Natural killer cell (primary cell): ENCODE measurements around the gene GPR61. TPM values are rescaled to one million over a fixed set of nuclear protein-coding genes. Genes with fewer than 3 reads are reported as not detected.

ENCODE experiments used
- ATAC-seq, 3 donors: fragments of 150-1000 bp in 2 of 3; fragments of 200-7000 bp in 1 of 3; cut with Tn5 transposase; 1 replicate in 1 of 3; 2 replicates in 2 of 3; pipeline ENCODE4 v1.10.0; 2021; ENCODE audit warnings: mild to moderate bottlenecking in 2 of 3, moderate library complexity in 2 of 3
- DNase-seq, 2 donors: peaks; one replicate each; pipeline versions ENCODE4 v3.0.0 to v3.0.0-alpha.2; 2013 to 2021; ENCODE audit warnings: mixed read lengths in 1 of 2
- H3K27ac ChIP-seq: one replicate; pipeline ENCODE4 v1.5.1; 2013; ENCODE audit warnings: mild to moderate bottlenecking, low read length
- H3K27me3 ChIP-seq: one replicate; pipeline ENCODE4 v1.6.1; 2013; ENCODE audit warnings: low read length; ENCODE audit not compliant: control insufficient read depth, insufficient read depth
- H3K36me3 ChIP-seq: one replicate; pipeline ENCODE4 v1.6.1; 2013; ENCODE audit warnings: low read length; ENCODE audit not compliant: control insufficient read depth, insufficient read depth
- H3K4me1 ChIP-seq: one replicate; pipeline ENCODE4 v1.6.1; 2013; ENCODE audit warnings: low read length; ENCODE audit not compliant: control insufficient read depth, insufficient read depth
- H3K4me3 ChIP-seq: one replicate; pipeline ENCODE4 v1.5.1; 2013; ENCODE audit warnings: low read length
- H3K9me3 ChIP-seq: one replicate; pipeline ENCODE4 v1.6.1; 2013; ENCODE audit warnings: low read length; ENCODE audit not compliant: control insufficient read depth, insufficient read depth
- H3K27ac Mint-ChIP-seq, 2 donors: one replicate each; pipeline ENCODE4 v1.8.0; 2022; ENCODE audit warnings: mild to moderate bottlenecking in 2 of 2, mixed read lengths in 2 of 2, moderate library complexity in 1 of 2
- H3K27me3 Mint-ChIP-seq, 2 donors: one replicate each; pipeline ENCODE4 v1.8.0; 2022; ENCODE audit warnings: low read depth in 2 of 2, mixed read lengths in 2 of 2
- H3K36me3 Mint-ChIP-seq: one replicate; pipeline ENCODE4 v1.8.0; 2022; ENCODE audit warnings: mixed read lengths
- H3K4me1 Mint-ChIP-seq, 2 donors: one replicate each; pipeline ENCODE4 v1.8.0; 2022; ENCODE audit warnings: mixed read lengths in 2 of 2
- H3K4me3 Mint-ChIP-seq: one replicate; pipeline ENCODE4 v1.8.0; 2022; ENCODE audit warnings: mild to moderate bottlenecking, moderate library complexity, mixed read lengths
- H3K9me3 Mint-ChIP-seq, 2 donors: one replicate each; pipeline ENCODE4 v1.8.0; 2022; ENCODE audit warnings: mixed read lengths in 2 of 2
- WGBS: methylation state at CpG from one replicate; pipeline ENCODE4 v1.1.7; 2013; ENCODE audit warnings: missing lambda C conversion rate; ENCODE audit not compliant: insufficient coverage; 5-methylcytosine and 5-hydroxymethylcytosine counted together
- intact Hi-C: fragments of 100-400 bp; cut with micrococcal nuclease; formaldehyde crosslinking; loops from one replicate; pipeline ENCODE4 v1.14.2; 2022
- total RNA-seq, 4 donors: library from RNA; stranded (reverse); fragments of 120-200 nt in 1 of 4; gene quantifications; one replicate each; pipeline versions ENCODE4 v1.2.3 to v1.2.4, GENCODE V29; 2013 to 2022
- TF ChIP-seq, protein P1 (sequence below): fragments of 200-600 bp; IDR thresholded peaks from one replicate; pipeline ENCODE4 v1.8.0; 2022; ENCODE audit warnings: antibody characterized with exemption

The GPR61 gene
- total RNA-seq, 3 donors from 2014 or later (not counting 1 experiment from before 2014, with no cell fraction given), result 0.75 to 0.91 TPM; not detected in 1

DNA sequence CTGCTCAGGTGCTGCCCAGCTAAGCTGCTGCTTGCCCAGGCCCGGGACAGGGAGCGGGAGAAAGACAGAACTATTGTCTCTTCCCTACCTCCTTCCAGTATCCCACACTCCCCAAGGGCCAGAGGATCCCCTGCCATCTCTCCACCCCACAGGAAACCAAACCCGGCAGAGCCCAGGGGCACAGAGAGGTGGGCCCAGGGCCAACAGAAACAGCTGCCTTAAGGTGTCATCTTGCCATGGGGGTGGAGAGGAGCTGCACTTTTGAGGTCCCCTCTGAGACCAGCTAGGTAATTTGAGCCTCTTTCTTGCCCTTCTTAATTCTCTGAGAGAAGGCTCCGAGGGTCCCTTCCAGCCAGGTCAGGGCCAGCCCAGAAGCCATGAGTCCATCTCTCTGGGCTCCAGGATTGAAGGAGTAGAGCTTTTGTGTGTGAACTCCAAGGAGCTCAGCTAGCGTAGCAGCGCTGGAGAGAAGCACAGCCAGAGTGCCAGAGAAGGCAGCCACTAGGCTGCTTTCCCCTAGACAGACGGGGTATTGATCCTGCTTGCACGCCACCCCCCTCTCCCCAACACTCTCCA, 9.7 kb upstream of the GPR61 start:
- intact Hi-C loops, result loop anchor here (5.0 kb wide), 1 partner anchor 703 kb away; no protein-coding TSS in a partner anchor
- H3K4me1 ChIP-seq, result peaks cover 14% of the 10 kb centered on the region
- Mint-ChIP-seq H3K36me3 (no peaks in the 10 kb centered on the region), H3K9me3 (no peaks in the 10 kb centered on the region), H3K27me3 (peaks cover 0 to 4% of the 10 kb centered on the region in 2 donors), H3K27ac (no peak overlapping the region), H3K4me3 (no peak overlapping the region), H3K4me1 (peaks cover 7 to 16% of the 10 kb centered on the region in 2 donors)
- DNase-seq (no peak), ATAC-seq (no peak)
- WGBS, result 82% methylated on average over 8 of the region's 8 CpGs
- no peaks in the 10 kb centered on the region for H3K36me3 ChIP-seq
- H3K27ac ChIP-seq, result no peak overlapping the region
- no peaks in the 10 kb centered on the region for H3K27me3 ChIP-seq
- no peaks in the 10 kb centered on the region for H3K9me3 ChIP-seq
- H3K4me3 ChIP-seq, result no peak overlapping the region
- TF ChIP-seq, protein P1, sequence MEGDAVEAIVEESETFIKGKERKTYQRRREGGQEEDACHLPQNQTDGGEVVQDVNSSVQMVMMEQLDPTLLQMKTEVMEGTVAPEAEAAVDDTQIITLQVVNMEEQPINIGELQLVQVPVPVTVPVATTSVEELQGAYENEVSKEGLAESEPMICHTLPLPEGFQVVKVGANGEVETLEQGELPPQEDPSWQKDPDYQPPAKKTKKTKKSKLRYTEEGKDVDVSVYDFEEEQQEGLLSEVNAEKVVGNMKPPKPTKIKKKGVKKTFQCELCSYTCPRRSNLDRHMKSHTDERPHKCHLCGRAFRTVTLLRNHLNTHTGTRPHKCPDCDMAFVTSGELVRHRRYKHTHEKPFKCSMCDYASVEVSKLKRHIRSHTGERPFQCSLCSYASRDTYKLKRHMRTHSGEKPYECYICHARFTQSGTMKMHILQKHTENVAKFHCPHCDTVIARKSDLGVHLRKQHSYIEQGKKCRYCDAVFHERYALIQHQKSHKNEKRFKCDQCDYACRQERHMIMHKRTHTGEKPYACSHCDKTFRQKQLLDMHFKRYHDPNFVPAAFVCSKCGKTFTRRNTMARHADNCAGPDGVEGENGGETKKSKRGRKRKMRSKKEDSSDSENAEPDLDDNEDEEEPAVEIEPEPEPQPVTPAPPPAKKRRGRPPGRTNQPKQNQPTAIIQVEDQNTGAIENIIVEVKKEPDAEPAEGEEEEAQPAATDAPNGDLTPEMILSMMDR, result no peak

DNA sequence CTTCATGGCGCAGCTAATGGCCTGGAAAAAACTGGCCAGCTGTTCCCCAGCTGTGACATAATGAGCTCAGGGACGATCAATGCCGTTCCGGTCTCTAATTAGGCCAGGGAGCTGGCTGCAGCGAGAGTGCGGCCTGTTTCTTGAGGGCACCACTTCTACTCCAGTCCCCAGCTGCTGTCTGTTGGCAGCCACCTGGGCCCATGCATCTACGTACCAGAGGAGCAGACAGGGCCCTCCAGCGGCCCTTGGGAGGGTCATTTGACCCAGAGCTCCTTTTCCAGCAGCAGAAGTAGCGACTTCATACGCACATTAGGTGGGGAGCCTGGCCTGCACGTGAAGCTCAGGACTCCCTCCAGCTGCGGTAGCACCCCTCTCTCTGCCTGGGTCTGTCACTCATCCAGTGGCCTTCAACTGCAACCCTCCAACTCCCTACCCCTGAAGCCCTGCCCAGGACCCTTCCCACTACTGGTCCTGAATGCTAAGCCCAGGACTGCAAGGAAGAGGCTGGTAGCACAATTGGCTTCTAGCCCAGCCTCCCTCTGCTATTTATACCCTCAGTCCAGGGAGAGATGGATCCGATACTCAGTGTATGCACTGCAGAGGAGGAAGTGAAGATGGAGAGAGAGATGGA, 9.1 kb upstream of the GPR61 start:
- intact Hi-C loops, result loop anchor here (5.0 kb wide), 1 partner anchor 703 kb away; no protein-coding TSS in a partner anchor
- Mint-ChIP-seq H3K9me3 (no peaks in the 10 kb centered on the region), H3K4me1 (peaks cover 7 to 16% of the 10 kb centered on the region in 2 donors), H3K27ac (no peak overlapping the region), H3K36me3 (no peaks in the 10 kb centered on the region), H3K27me3 (peaks cover 0 to 4% of the 10 kb centered on the region in 2 donors), H3K4me3 (no peak overlapping the region)
- no peak for ATAC-seq
- DNase-seq, result no peak
- Histone ChIP-seq H3K36me3 (no peaks in the 10 kb centered on the region), H3K27me3 (no peaks in the 10 kb centered on the region), H3K9me3 (no peaks in the 10 kb centered on the region), H3K4me1 (peaks cover 14% of the 10 kb centered on the region), H3K4me3 (no peak overlapping the region), H3K27ac (no peak overlapping the region)
- WGBS, result 92% methylated on average over 13 of the region's 13 CpGs
- TF ChIP-seq, protein P1, result no peak

DNA sequence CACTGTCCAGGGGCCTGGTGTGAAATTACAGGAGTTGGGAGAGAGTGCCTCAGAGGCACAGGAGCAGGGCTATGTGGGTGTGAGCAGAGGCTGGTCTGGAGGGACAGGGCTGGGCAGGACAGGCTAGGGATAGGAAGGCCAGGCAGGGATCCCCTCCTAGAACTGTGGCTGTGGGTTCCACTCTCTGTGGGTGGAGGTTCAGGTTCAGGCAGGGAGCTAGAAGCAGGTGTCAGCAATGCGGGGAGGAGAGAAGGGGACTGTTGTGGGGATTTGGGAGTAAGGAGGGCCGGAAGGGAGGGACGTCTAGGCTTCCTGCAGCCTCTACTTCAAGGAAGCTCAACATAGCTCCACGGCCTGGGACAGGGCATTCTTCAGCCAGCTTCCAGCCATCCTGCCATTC, 8.3 kb upstream of the GPR61 start:
- intact Hi-C loops, result loop anchor here (5.0 kb wide), 1 partner anchor 704 kb away; no protein-coding TSS in a partner anchor
- H3K9me3 ChIP-seq, result no peaks in the 10 kb centered on the region
- ATAC-seq (no peak), DNase-seq (no peak)
- Mint-ChIP-seq H3K27ac (peak overlapping the region in 1 of 2 donors; percentile 15), H3K27me3 (peaks cover 0 to 4% of the 10 kb centered on the region in 2 donors), H3K4me1 (peaks cover 7 to 16% of the 10 kb centered on the region in 2 donors), H3K9me3 (no peaks in the 10 kb centered on the region), H3K36me3 (no peaks in the 10 kb centered on the region), H3K4me3 (no peak overlapping the region)
- WGBS, result 92% methylated on average over 4 of the region's 4 CpGs
- H3K27me3 ChIP-seq, result no peaks in the 10 kb centered on the region
- H3K36me3 ChIP-seq, result no peaks in the 10 kb centered on the region
- peaks cover 14% of the 10 kb centered on the region for H3K4me1 ChIP-seq
- no peak overlapping the region for H3K27ac ChIP-seq
- no peak overlapping the region for H3K4me3 ChIP-seq
- TF ChIP-seq, protein P1, result no peak
